Subcutaneous adipose tissue (tissue), 4 donors: Measurements from ENCODE around the gene TRMT61A. TPM values are rescaled to one million over a fixed set of nuclear protein-coding genes. Genes with fewer than 3 reads are reported as not detected.

ENCODE experiments used
- CTCF ChIP-seq: fragments of 450-650 bp; IDR thresholded peaks from one replicate; pipeline ENCODE4 v1.5.1; 2016; ENCODE audit warnings: low read depth, mild to moderate bottlenecking, control low read depth, antibody characterized with exemption, moderate library complexity
- total RNA-seq, 4 donors: library from RNA; depleted of rRNA; stranded (reverse); fragments of >200 nt; gene quantifications; one replicate each; pipeline ENCODE4 v1.1.0, GENCODE V29; 2016

Gene TRMT61A
- total RNA-seq, 4 donors from 2014 or later: 3.1 to 13.9 (median 9.9) TPM

GRCh38 chr14:103544388-103545218 lies 15.6 kb downstream of the TRMT61A start:
- TF ChIP-seq CTCF: no peak

- TF ChIP-seq CTCF: no peak
These were observed 16.4 kb downstream of the TRMT61A start for GRCh38 chr14:103545219-103545914.

GRCh38 chr14:103545915-103546651 lies 17.1 kb downstream of the TRMT61A start:
- no peak for TF ChIP-seq CTCF

GRCh38 chr14:103546652-103547454 lies 17.9 kb downstream of the TRMT61A start:
- no peak for TF ChIP-seq CTCF

GRCh38 chr14:103547455-103547940 lies 18.5 kb downstream of the TRMT61A start:
- TF ChIP-seq CTCF: no peak

- no peak for TF ChIP-seq CTCF
These were observed 19.0 kb downstream of the TRMT61A start for GRCh38 chr14:103547941-103548462.
